Coronary artery (tissue), 2 donors: ENCODE measurements around the gene SH2B3.
A peak's percentile ranks its signal among the peaks of the same experiment; 100 is the strongest.

ENCODE experiments used
- DNase-seq: peaks from one replicate; pipeline ENCODE4 v3.0.0-alpha.2; 2017; ENCODE audit warnings: low spot score
- H3K27ac ChIP-seq, 2 donors: fragments of 200-600 bp; sonication (generic); one replicate each; pipeline ENCODE4 v1.5.1; 2016 to 2019
- H3K4me3 ChIP-seq: fragments of 200-600 bp; sonication (generic); 2 replicates; pipeline ENCODE4 v1.5.1; 2016; ENCODE audit warnings: mild to moderate bottlenecking, moderate library complexity
- TF ChIP-seq, protein P1 (sequence below): fragments of 200-600 bp; sonication (generic); IDR thresholded peaks from one replicate; pipeline ENCODE4 v1.5.1; 2019; ENCODE audit warnings: antibody characterized with exemption

SH2B3 gene

DNA sequence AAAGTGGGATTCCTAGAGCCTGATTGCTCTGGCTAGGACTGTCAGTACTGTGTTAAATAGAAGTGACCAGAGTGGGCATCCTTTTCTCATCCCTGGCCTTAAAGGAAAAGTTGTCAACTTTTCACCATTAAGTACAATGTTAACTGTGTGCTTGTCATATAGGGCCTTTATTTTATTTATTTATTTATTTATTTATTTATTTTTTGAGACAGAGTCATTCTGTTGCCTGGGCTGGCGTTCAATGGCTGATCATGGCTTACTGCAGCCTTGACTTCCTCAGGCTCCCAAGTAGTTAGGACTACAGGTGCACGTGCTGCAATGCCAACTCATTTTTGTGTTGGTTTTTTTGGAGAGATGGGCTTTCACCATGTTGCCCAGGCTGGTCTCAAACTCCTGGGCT is 11.6 kb downstream of the SH2B3 start:
- Histone ChIP-seq H3K27ac (no peak overlapping the region), H3K4me3 (no peak overlapping the region)
- no peak for DNase-seq
- TF ChIP-seq, protein P1, sequence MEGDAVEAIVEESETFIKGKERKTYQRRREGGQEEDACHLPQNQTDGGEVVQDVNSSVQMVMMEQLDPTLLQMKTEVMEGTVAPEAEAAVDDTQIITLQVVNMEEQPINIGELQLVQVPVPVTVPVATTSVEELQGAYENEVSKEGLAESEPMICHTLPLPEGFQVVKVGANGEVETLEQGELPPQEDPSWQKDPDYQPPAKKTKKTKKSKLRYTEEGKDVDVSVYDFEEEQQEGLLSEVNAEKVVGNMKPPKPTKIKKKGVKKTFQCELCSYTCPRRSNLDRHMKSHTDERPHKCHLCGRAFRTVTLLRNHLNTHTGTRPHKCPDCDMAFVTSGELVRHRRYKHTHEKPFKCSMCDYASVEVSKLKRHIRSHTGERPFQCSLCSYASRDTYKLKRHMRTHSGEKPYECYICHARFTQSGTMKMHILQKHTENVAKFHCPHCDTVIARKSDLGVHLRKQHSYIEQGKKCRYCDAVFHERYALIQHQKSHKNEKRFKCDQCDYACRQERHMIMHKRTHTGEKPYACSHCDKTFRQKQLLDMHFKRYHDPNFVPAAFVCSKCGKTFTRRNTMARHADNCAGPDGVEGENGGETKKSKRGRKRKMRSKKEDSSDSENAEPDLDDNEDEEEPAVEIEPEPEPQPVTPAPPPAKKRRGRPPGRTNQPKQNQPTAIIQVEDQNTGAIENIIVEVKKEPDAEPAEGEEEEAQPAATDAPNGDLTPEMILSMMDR, result no peak

DNA sequence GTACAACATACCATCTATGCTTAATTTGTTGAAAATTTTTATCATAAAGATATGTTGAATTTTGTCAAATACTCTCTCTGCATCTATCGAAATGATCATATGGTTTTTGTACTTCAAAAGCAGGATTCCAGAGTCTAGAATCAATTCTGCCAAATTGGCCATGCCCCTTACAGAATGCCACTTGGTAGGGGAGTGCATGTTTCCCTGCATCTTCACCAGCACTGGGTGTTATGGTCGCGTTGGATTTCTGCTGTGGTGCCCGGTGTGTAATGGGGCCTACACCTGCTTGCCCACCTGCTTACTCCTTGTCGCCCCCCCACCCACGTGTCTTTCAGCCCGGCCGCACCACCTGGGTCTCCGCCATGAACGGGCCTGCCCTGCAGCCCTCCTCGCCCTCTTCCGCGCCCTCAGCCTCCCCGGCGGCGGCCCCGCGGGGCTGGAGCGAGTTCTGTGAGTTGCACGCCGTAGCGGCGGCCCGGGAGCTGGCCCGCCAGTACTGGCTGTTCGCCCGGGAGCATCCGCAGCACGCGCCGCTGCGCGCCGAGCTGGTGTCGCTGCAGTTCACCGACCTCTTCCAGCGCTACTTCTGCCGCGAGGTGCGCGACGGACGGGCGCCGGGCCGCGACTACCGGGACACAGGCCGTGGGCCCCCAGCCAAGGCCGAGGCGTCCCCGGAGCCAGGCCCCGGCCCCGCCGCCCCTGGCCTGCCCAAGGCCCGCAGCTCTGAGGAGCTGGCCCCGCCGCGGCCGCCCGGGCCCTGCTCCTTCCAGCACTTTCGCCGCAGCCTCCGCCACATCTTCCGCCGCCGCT is 12.3 kb downstream of the SH2B3 start:
- no peak for DNase-seq
- TF ChIP-seq, protein P1, result no peak
- Histone ChIP-seq H3K4me3 (no peak overlapping the region), H3K27ac (no peak overlapping the region)

DNA sequence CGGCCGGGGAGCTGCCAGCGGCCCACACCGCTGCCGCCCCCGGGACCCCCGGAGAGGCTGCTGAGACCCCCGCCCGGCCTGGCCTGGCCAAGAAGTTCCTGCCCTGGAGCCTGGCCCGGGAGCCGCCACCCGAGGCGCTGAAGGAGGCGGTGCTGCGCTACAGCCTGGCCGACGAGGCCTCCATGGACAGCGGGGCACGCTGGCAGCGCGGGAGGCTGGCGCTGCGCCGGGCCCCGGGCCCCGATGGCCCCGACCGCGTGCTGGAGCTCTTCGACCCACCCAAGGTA is 12.8 kb downstream of the SH2B3 start:
- H3K27ac ChIP-seq, result no peak overlapping the region
- no peak overlapping the region for H3K4me3 ChIP-seq
- no peak for DNase-seq
- TF ChIP-seq, protein P1, result no peak

DNA sequence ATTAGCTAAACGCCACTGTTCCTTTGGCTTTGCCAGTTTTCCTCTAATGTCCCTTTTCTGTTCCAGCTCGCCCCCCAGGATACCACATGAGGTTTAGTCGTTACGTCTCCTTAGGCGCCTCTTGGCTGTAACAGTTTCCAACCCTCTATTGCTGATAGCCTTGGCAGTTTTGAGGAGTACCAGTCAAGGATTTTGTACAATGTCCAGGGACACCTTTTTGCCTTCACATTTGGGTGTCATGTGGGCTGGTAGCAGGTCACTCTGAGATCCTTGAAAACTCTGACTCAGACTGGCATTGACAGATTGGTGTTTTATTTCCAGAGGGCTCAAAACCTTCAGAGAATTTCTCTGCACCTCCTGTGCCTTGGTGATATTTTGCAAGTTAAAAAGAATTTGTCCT is 14.1 kb downstream of the SH2B3 start:
- Histone ChIP-seq H3K27ac (no peak overlapping the region), H3K4me3 (no peak overlapping the region)
- TF ChIP-seq, protein P1, result no peak
- no peak for DNase-seq

DNA sequence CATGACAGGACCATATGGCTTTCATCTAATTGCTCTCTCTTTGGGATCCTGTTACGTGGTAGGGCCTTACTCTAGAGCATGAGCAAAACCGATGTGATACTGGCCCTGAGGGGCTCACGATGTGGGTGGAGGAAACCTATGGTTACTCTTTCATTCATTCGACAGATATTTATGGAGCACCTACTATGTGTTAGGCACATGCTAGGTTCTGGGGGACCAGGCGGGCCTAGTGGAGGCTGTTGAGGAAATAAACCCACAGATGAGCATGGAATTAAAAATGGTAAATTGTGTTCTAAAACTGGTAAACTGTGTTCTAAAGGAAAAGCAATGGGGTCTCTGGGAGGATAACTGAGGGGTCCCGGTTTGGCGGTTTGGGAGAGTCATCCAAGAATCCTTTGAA is 14.8 kb downstream of the SH2B3 start:
- TF ChIP-seq, protein P1, result no peak
- no peak for DNase-seq
- H3K27ac ChIP-seq, result no peak overlapping the region
- no peak overlapping the region for H3K4me3 ChIP-seq

DNA sequence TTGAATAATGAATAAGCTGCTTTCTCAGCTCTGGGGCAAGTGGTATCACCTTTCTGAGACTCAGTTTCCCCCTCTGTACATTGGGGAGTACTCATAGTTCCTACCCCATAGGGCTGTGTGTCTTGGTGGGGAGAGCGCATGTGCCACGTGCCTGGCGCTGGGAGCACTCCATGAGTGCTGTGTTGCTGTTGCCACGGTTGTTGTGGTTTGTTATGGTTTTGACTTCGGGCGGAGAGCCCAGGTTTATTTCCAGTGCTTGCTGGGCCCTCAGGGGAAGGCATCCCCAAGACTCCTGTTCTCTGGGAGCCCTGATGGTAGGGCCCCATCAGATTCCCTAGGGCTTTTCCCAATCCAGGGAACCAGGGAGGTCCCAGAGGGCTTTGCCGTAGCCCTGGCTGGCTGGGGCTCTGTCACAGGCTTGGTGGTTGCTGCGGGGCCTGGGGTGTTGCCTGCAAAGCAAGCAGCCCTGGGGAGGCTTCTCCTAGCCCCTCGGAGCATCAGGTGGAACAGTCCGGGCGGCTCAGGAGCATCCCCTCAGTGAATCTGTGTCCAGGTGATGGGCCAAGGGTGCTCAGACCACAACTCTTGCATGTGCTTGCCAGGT is 18.6 kb downstream of the SH2B3 start:
- no peak overlapping the region for H3K27ac ChIP-seq
- TF ChIP-seq, protein P1, result no peak
- no peak overlapping the region for H3K4me3 ChIP-seq
- DNase-seq, result no peak

DNA sequence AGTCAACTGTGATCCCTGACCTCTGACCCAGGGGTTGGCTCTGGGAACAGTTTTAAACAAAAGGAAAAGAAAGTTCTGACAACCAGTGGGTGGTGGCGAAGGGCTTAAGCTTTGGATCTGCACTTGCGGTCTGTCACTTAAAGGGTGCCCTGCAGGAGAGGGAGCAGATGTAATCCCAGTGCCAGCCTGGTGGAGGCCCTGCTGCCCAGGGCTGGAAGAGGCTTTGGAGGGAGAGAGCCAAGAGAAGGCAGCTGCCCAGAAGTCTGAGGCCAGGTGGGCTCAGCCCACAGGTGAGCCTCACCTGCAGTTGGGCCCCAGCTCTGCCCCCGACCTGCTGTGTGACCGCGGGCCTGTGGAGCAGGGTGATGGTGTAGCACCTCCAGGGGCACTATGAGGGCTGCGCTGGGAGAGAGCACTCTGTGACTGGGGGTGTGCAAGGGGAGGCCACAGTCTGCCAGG is 19.1 kb downstream of the SH2B3 start:
- Histone ChIP-seq H3K27ac (peak overlapping the region in 1 of 2 donors; percentile 33), H3K4me3 (no peak overlapping the region)
- DNase-seq, result no peak
- TF ChIP-seq, protein P1, result no peak
